IMR-90 (cell line): ENCODE data around the gene PRRC1. TPM values are rescaled to one million over a fixed set of nuclear protein-coding genes. Genes with fewer than 3 reads are reported as not detected.

Experiments
- ATAC-seq: fragments of 200-7000 bp; cut with Tn5 transposase; 2 replicates; pipeline ENCODE4 v1.9.1; 2020; ENCODE audit warnings: low read depth, mild to moderate bottlenecking, moderate library complexity
- BruUV-seq: library from RNA; stranded (reverse); fragments of 400-500 nt; replicated peaks from 2 replicates; lab custom pipeline; 2021; lab: Mats Ljungman, UMichigan
- CTCF ChIA-PET: fragments of 300-600 bp; formaldehyde crosslinking; extraction: SDS; loops from one replicate; lab custom pipeline; 2021; ENCODE audit warnings: antibody characterized with exemption; lab: Yijun Ruan, JAX
- POLR2A ChIA-PET: fragments of 300-600 bp; sonication (Branson Sonifier 250); formaldehyde crosslinking; loops from one replicate; lab custom pipeline; 2022; ENCODE audit warnings: antibody characterized with exemption; ENCODE audit not compliant: unreplicated experiment; lab: Charles Lee
- DNase-seq: peaks from one replicate; pipeline ENCODE4 v3.0.0; 2013
- H2AFZ ChIP-seq: replicated peaks from 2 replicates; pipeline ENCODE3; 2013; ENCODE audit warnings: low read length, mild to moderate bottlenecking; ENCODE audit not compliant: poor library complexity
- H2AK5ac ChIP-seq: 2 replicates; pipeline ENCODE4 v1.6.1; 2013; ENCODE audit warnings: low read depth, low read length, inconsistent platforms
- H2AK9ac ChIP-seq: replicated peaks from 2 replicates; pipeline ENCODE3; 2013; ENCODE audit warnings: mild to moderate bottlenecking, low read depth, low read length, moderate library complexity; ENCODE audit not compliant: poor library complexity
- H2BK120ac ChIP-seq: 2 replicates; pipeline ENCODE4 v1.6.1; 2013; ENCODE audit warnings: low read depth, low read length, inconsistent platforms
- H2BK15ac ChIP-seq: 3 replicates; pipeline ENCODE4 v1.6.1; 2013; ENCODE audit warnings: low read depth, low read length, inconsistent platforms
- H2BK20ac ChIP-seq: 2 replicates; pipeline ENCODE4 v1.6.1; 2013; ENCODE audit warnings: low read depth, mild to moderate bottlenecking, inconsistent platforms, low read length, moderate library complexity
- H2BK5ac ChIP-seq: 2 replicates; pipeline ENCODE4 v1.6.1; 2013; ENCODE audit warnings: mild to moderate bottlenecking, low read depth, low read length, inconsistent platforms; ENCODE audit not compliant: poor library complexity, severe bottlenecking
- H3K14ac ChIP-seq: replicated peaks from 2 replicates; pipeline ENCODE4 v1.6.1; 2013; ENCODE audit warnings: low read depth, low read length, inconsistent platforms
- H3K18ac ChIP-seq: 2 replicates; pipeline ENCODE4 v1.6.1; 2013; ENCODE audit warnings: low read depth, low read length, control low read depth
- H3K23ac ChIP-seq: 2 replicates; pipeline ENCODE4 v1.6.1; 2013; ENCODE audit warnings: low read depth, low read length, inconsistent platforms
- H3K27ac ChIP-seq: 2 replicates; pipeline ENCODE4 v1.5.1; 2013; ENCODE audit warnings: mild to moderate bottlenecking, control low read depth, low read length; ENCODE audit not compliant: insufficient read depth
- H3K27me3 ChIP-seq: 2 replicates; pipeline ENCODE4 v1.6.1; 2013; ENCODE audit warnings: low read length; ENCODE audit not compliant: control insufficient read depth, insufficient read depth
- H3K36me3 ChIP-seq: 2 replicates; pipeline ENCODE4 v1.6.1; 2013; ENCODE audit warnings: low read length, mixed read lengths; ENCODE audit not compliant: control insufficient read depth, insufficient read depth
- H3K4ac ChIP-seq: 2 replicates; pipeline ENCODE4 v1.6.1; 2013; ENCODE audit warnings: low read depth, low read length, inconsistent platforms
- H3K4me1 ChIP-seq: 2 replicates; pipeline ENCODE4 v1.6.1; 2013; ENCODE audit warnings: low read length, mixed read lengths; ENCODE audit not compliant: control insufficient read depth, insufficient read depth
- H3K4me2 ChIP-seq: 2 replicates; pipeline ENCODE4 v1.6.1; 2013; ENCODE audit warnings: low read depth, mild to moderate bottlenecking, control low read depth, low read length, moderate library complexity
- H3K4me3 ChIP-seq: 2 replicates; pipeline ENCODE4 v1.5.1; 2013; ENCODE audit warnings: low read depth, mild to moderate bottlenecking, control low read depth, low read length, moderate library complexity; ENCODE audit not compliant: insufficient read depth
- H3K56ac ChIP-seq: 2 replicates; pipeline ENCODE4 v1.6.1; 2013; ENCODE audit warnings: low read length, inconsistent platforms; ENCODE audit not compliant: insufficient read depth; ENCODE audit errors: extremely low read depth
- H3K79me1 ChIP-seq, 2 experiments: 2 replicates each; pipeline ENCODE4 v1.6.1; 2013; ENCODE audit warnings: low read length in 2 of 2, inconsistent platforms in 1 of 2, low read depth in 1 of 2
- H3K9ac ChIP-seq: 2 replicates; pipeline ENCODE4 v1.6.1; 2013; ENCODE audit warnings: low read depth, low read length, control low read depth
- H3K9me1 ChIP-seq: 2 replicates; pipeline ENCODE4 v1.6.1; 2013; ENCODE audit warnings: low read length, inconsistent platforms; ENCODE audit not compliant: insufficient read depth
- H3K9me3 ChIP-seq: 2 replicates; pipeline ENCODE4 v1.6.1; 2013; ENCODE audit warnings: low read length; ENCODE audit not compliant: control insufficient read depth, insufficient read depth
- H4K20me1 ChIP-seq: 2 replicates; pipeline ENCODE4 v1.6.1; 2013; ENCODE audit warnings: low read length, inconsistent platforms; ENCODE audit not compliant: insufficient read depth
- H4K5ac ChIP-seq: 2 replicates; pipeline ENCODE4 v1.6.1; 2013; ENCODE audit warnings: mild to moderate bottlenecking, low read depth, low read length, control low read depth
- H4K8ac ChIP-seq, 2 experiments: 2 replicates each; pipeline ENCODE4 v1.6.1; 2013; ENCODE audit warnings: low read depth in 2 of 2, low read length in 2 of 2, control low read depth in 1 of 2, inconsistent platforms in 1 of 2
- H4K91ac ChIP-seq: 2 replicates; pipeline ENCODE4 v1.6.1; 2013; ENCODE audit warnings: low read depth, low read length, inconsistent platforms; ENCODE audit not compliant: insufficient read depth
- CHD1 ChIP-seq: IDR thresholded peaks from 2 replicates; pipeline ENCODE4 v1.6.1; 2012; ENCODE audit warnings: low read depth, low read length, improper control_type of control experiment
- CTCF ChIP-seq: conservative IDR thresholded peaks from 2 replicates; pipeline ENCODE4 v1.5.1; 2012; ENCODE audit warnings: mild to moderate bottlenecking, low read depth, low read length, improper control_type of control experiment
- ELK1 ChIP-seq: fragments of 150-350 bp; IDR thresholded peaks from 2 replicates; pipeline ENCODE4 v1.6.1; 2016; ENCODE audit warnings: low read depth, mild to moderate bottlenecking, low read length, moderate library complexity, borderline replicate concordance
- FOS ChIP-seq: fragments of 150-350 bp; IDR thresholded peaks from 2 replicates; pipeline ENCODE4 v1.6.1; 2016; ENCODE audit warnings: low read depth, low read length
- MAZ ChIP-seq: IDR thresholded peaks from 2 replicates; pipeline ENCODE4 v1.6.1; 2012; ENCODE audit warnings: low read depth, mild to moderate bottlenecking, low read length, improper control_type of control experiment, moderate library complexity, borderline replicate concordance
- WGBS, 2 experiments: methylation state at CpG; one replicate each; pipeline versions ENCODE4 v1.1.5 to v1.1.7; 2013; ENCODE audit warnings: missing lambda C conversion rate in 2 of 2; ENCODE audit not compliant: insufficient read length in 1 of 2; ENCODE audit errors: extremely low coverage in 2 of 2; 5-methylcytosine and 5-hydroxymethylcytosine counted together
- dilution Hi-C: fragments of 300-500 bp; cut with HindIII; formaldehyde crosslinking; loops from one replicate; pipeline ENCODE4 v1.14.3; 2018; ENCODE audit warnings: low sequenced_read_pairs; ENCODE audit not compliant: unreplicated experiment
- in situ Hi-C: fragments of 300-500 bp; cut with MboI; formaldehyde crosslinking; loops from 3 replicates; pipeline ENCODE4 v1.14.3; 2019; ENCODE audit warnings: low sequenced_read_pairs, inconsistent platforms, mixed read lengths
- intact Hi-C: fragments of 100-400 bp; cut with micrococcal nuclease; formaldehyde crosslinking; loops from 2 replicates; pipeline ENCODE4 v1.10.0; 2022
- polyA plus RNA-seq, 3 experiments: library from polyadenylated mRNA; depleted of rRNA; stranded (reverse); fragments of >200 nt; gene quantifications; 2 replicates each; pipeline ENCODE4 v1.2.3, GENCODE V29; 2012; ENCODE audit warnings: low replicate concordance in 1 of 3
- total RNA-seq: library from RNA; depleted of rRNA; stranded (reverse); fragments of >200 nt; gene quantifications from 2 replicates; pipeline ENCODE4 v1.2.3, GENCODE V29; 2012

The PRRC1 gene
- total and polyA plus RNA-seq, 2 of the 4 experiments (the other 2 are of a cell fraction): 46.8 to 63.1 TPM

- H3K27ac ChIP-seq: no peak overlapping the region
- intact Hi-C loops (no loop called here), in situ Hi-C loops (loop anchor here (25.0 kb wide), 1 partner anchor 1256 kb away; no protein-coding TSS in a partner anchor), dilution Hi-C loops (no loop called here)
- ATAC-seq (no peak), DNase-seq (no peak)
- H3K56ac ChIP-seq: no peak overlapping the region
- no peak overlapping the region for H3K4me3 ChIP-seq
- no peak overlapping the region for H4K5ac ChIP-seq
- H3K4me1 ChIP-seq: no peaks in the 10 kb centered on the region
- no peak overlapping the region for H3K14ac ChIP-seq
- H3K27me3 ChIP-seq: no peaks in the 10 kb centered on the region; the same call in 1 of the 2 replicates
- TF ChIP-seq FOS: no peak
- TF ChIP-seq CHD1: no peak
- TF ChIP-seq MAZ: no peak
- no peak for TF ChIP-seq CTCF
- no peak for TF ChIP-seq ELK1
- no peak overlapping the region for H3K18ac ChIP-seq
- H2BK5ac ChIP-seq: no peak overlapping the region
- H3K4me2 ChIP-seq: no peak overlapping the region
- H2BK15ac ChIP-seq: no peak overlapping the region
- no peak overlapping the region for H2BK120ac ChIP-seq
- H3K4ac ChIP-seq: no peak overlapping the region
- WGBS, 2 experiments: no CpG with 5 or more reads among the region's 2 CpGs
- no peak overlapping the region for H3K23ac ChIP-seq
- no peaks in the 10 kb centered on the region for H3K9me1 ChIP-seq
- no peak overlapping the region for H4K8ac ChIP-seq
- no peak overlapping the region for H2AK5ac ChIP-seq
- no peak overlapping the region for H2BK20ac ChIP-seq
- no peaks in the 10 kb centered on the region for H3K36me3 ChIP-seq
- ChIA-PET CTCF (interaction anchor here (0.7 kb wide), 1 partner anchor 47 kb away, joined by 3 read pairs; no protein-coding TSS in a partner anchor), POLR2A (no interaction called here)
- H2AK9ac ChIP-seq: no peak overlapping the region
- H2AFZ ChIP-seq: no peak overlapping the region
- H3K79me1 ChIP-seq: no peaks in the 10 kb centered on the region
- no peaks in the 10 kb centered on the region for H4K20me1 ChIP-seq
- H3K9me3 ChIP-seq: no peaks in the 10 kb centered on the region
- no peak overlapping the region for H4K91ac ChIP-seq
- no TSS peak for BruUV-seq
- H3K9ac ChIP-seq: no peak overlapping the region
Measured at GRCh38 chr5:127581450-127581849, 64.0 kb downstream of the PRRC1 start.
